HT1080 (cell line): ENCODE results near the gene RPRM. TPM values are rescaled to one million over a fixed set of nuclear protein-coding genes. Genes with fewer than 3 reads are reported as not detected.
A peak's percentile ranks its signal among the peaks of the same experiment; 100 is the strongest.
"Not testable (repeated sequence)": the region's sequence is repeated elsewhere in the genome, so short reads cannot be mapped to it uniquely, and the experiment has no call there.

Source experiments
- DNase-seq: peaks from one replicate; pipeline ENCODE4 v3.0.0-alpha.2; 2015; ENCODE audit warnings: low read depth
- small RNA-seq: library from RNA; depleted of rRNA; stranded (forward); fragments of <200 nt; gene quantifications from one replicate; pipeline ENCODE3, GENCODE V24; 2014
- total RNA-seq: library from RNA; depleted of rRNA; stranded (reverse); fragments of >200 nt; shearing (Covaris generic); gene quantifications from 2 replicates; pipeline ENCODE4 v1.2.3, GENCODE V29; 2014

RPRM gene
- total RNA-seq, 1 experiment from 2014 or later = not detected

DNA sequence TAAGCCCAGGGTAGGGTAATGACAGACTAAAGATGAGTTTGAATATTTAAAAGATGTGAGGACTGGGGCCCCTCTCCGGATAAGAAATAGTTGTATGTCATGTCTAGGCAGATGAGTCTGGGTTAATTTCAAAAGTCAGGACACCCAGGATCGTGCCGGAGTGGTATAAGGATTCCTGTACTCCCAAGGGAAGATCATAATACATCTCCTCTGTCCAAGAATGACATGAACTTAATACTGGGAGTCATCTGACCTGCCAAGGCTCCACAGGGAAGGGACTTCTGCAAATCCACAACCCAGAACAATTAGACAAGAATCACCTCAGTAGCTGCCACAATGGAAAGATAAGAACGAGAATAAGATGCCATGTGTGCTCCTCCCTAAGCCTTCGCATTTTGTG, 17.1 kb downstream of the RPRM start:
- DNase-seq = no peak

GRCh38 chr2:153455861-153456260, 22.7 kb downstream of the RPRM start:
- DNase-seq = peak; percentile 8

GRCh38 chr2:153455403-153455802, 23.2 kb downstream of the RPRM start:
- no peak for DNase-seq

- DNase-seq = no peak
These were observed 27.0 kb downstream of the RPRM start for GRCh38 chr2:153451611-153452010.

DNA sequence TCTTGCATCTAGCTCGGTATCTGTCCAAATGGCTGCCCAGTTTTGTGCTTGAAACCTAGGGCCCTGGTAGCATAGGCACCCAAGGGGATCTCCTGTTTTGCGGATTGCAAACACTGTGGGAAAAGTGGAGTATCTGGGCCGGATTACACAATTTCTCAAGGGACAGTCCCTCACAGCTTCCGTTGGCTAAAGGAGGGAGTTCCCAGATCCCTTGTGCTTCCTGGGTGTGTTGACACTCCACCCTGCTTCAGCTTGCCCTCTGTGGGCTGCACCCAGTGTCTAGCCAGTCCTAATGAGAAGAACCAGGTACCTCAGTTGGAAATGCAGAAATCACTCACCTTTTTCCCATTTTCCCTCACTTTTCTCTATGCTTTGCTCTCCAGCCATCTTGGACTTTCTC, 35.5 kb downstream of the RPRM start:
- DNase-seq = no peak

- DNase-seq = not testable (repeated sequence)
These were observed 35.9 kb downstream of the RPRM start for GRCh38 chr2:153442616-153443015.

DNA sequence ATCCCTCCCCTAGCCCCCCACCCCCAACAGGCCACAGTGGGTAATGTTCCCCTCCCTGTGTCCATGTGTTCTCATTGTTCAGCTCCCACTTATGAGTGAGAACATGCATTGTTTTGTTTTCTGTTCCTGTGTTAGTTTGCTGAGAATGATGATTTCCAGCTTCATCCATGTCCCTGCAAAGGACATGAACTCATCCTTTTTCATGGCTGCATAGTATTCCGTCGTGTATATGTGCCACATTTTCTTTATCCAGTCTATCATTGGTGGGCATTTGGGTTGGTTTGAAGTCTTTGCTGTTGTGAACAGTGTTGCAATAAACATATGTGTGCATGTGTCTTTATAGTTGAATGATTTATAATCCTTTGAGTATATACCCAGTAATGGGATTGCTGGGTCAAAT, 38.5 kb downstream of the RPRM start:
- not testable (repeated sequence) for DNase-seq

GRCh38 chr2:153433403-153433802, 45.2 kb downstream of the RPRM start:
- no peak for DNase-seq

DNA sequence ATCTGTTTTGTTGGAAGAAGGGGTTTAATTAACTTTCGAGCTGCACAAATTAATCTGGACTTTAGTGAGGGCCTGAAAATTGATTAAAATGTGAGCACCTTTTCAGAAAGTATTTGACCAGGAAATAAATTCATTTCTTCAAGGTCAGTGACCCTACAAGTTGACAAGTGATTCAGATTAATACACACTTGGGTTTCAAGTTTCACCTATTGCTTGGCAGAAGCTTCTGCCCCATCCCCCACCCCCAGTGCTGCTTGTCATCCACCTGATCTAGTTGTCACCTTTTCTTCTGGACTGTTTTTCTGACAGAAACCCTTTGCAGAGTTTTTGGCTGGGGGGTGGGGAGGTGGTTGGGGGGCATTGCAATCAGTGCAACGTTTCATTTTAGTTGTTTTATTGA, 46.2 kb downstream of the RPRM start:
- DNase-seq = no peak

GRCh38 chr2:153431114-153431513, 47.4 kb downstream of the RPRM start:
- DNase-seq = no peak

Small RNA genes lying within 50 kb of the gene (small RNA-seq; reads per million reads assigned to genes)
- gene RF00275 = not detected
